Cerebellar nuclear complex (tissue), 1 donor: ENCODE data around the gene NSUN2.

Experiments used
- DNase-seq, 2 experiments: peaks; one replicate each; lab custom pipeline; 2025; lab: John Stamatoyannopoulos, UW

NSUN2 gene

GRCh38 chr5:6604341-6604740 is 28.5 kb downstream of the NSUN2 start:
- peak; percentile 39 to 64 for DNase-seq

GRCh38 chr5:6603643-6604042 is 29.2 kb downstream of the NSUN2 start:
- no peak for DNase-seq

GRCh38 chr5:6602441-6602840 is 30.4 kb downstream of the NSUN2 start:
- peak; percentile 6 to 63 for DNase-seq

- DNase-seq: no peak
Measured at GRCh38 chr5:6601816-6602215, 31.0 kb downstream of the NSUN2 start.

GRCh38 chr5:6601271-6601670 is 31.6 kb downstream of the NSUN2 start:
- DNase-seq: peak in 1 of 2 experiments; percentile 22

- no peak for DNase-seq
Measured at GRCh38 chr5:6599739-6600138, 33.1 kb downstream of the NSUN2 start.

GRCh38 chr5:6598351-6598900 is 34.4 kb downstream of the NSUN2 start:
- no peak for DNase-seq

- no peak for DNase-seq
Measured at GRCh38 chr5:6597557-6597956, 35.3 kb downstream of the NSUN2 start.

- DNase-seq: no peak
Measured at GRCh38 chr5:6596388-6596787, 36.5 kb downstream of the NSUN2 start.

GRCh38 chr5:6595405-6595804 is 37.4 kb downstream of the NSUN2 start:
- DNase-seq: no peak

GRCh38 chr5:6594066-6594465 is 38.8 kb downstream of the NSUN2 start:
- no peak for DNase-seq

GRCh38 chr5:6593148-6594016 is 39.5 kb downstream of the NSUN2 start:
- no peak for DNase-seq

GRCh38 chr5:6592601-6593000 is 40.2 kb downstream of the NSUN2 start:
- no peak for DNase-seq

GRCh38 chr5:6591671-6592288 is 41.1 kb downstream of the NSUN2 start:
- no peak for DNase-seq

- no peak for DNase-seq
Measured at GRCh38 chr5:6590581-6590980, 42.3 kb downstream of the NSUN2 start.

- no peak for DNase-seq
Measured at GRCh38 chr5:6587171-6587570, 45.7 kb downstream of the NSUN2 start.

GRCh38 chr5:6586647-6587042 is 46.2 kb downstream of the NSUN2 start:
- DNase-seq: no peak

- DNase-seq: no peak
Measured at GRCh38 chr5:6585939-6586646, 46.8 kb downstream of the NSUN2 start.

- DNase-seq: no peak
Measured at GRCh38 chr5:6585168-6585567, 47.7 kb downstream of the NSUN2 start.

GRCh38 chr5:6584727-6585126 is 48.1 kb downstream of the NSUN2 start:
- DNase-seq: no peak

GRCh38 chr5:6584101-6584645 is 48.7 kb downstream of the NSUN2 start:
- DNase-seq: no peak
